ENCODE results near the gene CREBL2.
"Not testable (repeated sequence)": the region's sequence is repeated elsewhere in the genome, so short reads cannot be mapped to it uniquely, and the experiment has no call there.

Gene CREBL2

GRCh38 chr12:12648284-12648683 is 36.6 kb downstream of the CREBL2 start:
- Histone ChIP-seq H2AFZ (ENCODE audit: low read depth, low read length, severe bottlenecking) (no peak overlapping the region), H3K4me2 (ENCODE audit: low read depth, low read length, poor library complexity, severe bottlenecking) (no peak overlapping the region), H3K4me3 (ENCODE audit: insufficient read depth, low read length, poor library complexity, severe bottlenecking) (no peak overlapping the region), H3K9ac (ENCODE audit: low read length) (no peak overlapping the region), H3F3A (ENCODE audit: insufficient read depth) (no peaks in the 10 kb centered on the region), H3K79me2 (ENCODE audit: insufficient read depth, low read length) (no peaks in the 10 kb centered on the region), H4K20me1 (ENCODE audit: low read depth, low read length) (no peaks in the 10 kb centered on the region), H3K9me2 (replicated peaks; ENCODE audit: insufficient read depth, low read length) (no peaks in the 10 kb centered on the region), H3K27me3 (ENCODE audit: low read length) (no peaks in the 10 kb centered on the region), H3K9me3 (ENCODE audit: insufficient read depth, low read length) (peaks cover 3% of the 10 kb centered on the region; the same call in 1 of the 2 replicates), H3K36me3 (ENCODE audit: low read length) (no peaks in the 10 kb centered on the region), H3K27ac (ENCODE audit: low read depth, low read length) (no peak overlapping the region)
- no peak for TF ChIP-seq EZH2phosphoT487 (conservative IDR thresholded peaks at IDR 0.05; ENCODE audit: low read length)
- TF ChIP-seq CTCF (IDR thresholded peaks at IDR 0.05; ENCODE audit: insufficient read depth, low read length, poor library complexity, severe bottlenecking) = no peak

- Histone ChIP-seq H4K20me1 (ENCODE audit: low read depth, low read length) (no peaks in the 10 kb centered on the region), H3K9me3 (ENCODE audit: insufficient read depth, low read length) (peaks cover 3% of the 10 kb centered on the region; the same call in 1 of the 2 replicates), H3K4me3 (ENCODE audit: insufficient read depth, low read length, poor library complexity, severe bottlenecking) (no peak overlapping the region), H3K27ac (ENCODE audit: low read depth, low read length) (no peak overlapping the region), H3K9me2 (replicated peaks; ENCODE audit: insufficient read depth, low read length) (no peaks in the 10 kb centered on the region), H3F3A (ENCODE audit: insufficient read depth) (no peaks in the 10 kb centered on the region), H3K4me2 (ENCODE audit: low read depth, low read length, poor library complexity, severe bottlenecking) (no peak overlapping the region), H2AFZ (ENCODE audit: low read depth, low read length, severe bottlenecking) (no peak overlapping the region), H3K9ac (ENCODE audit: low read length) (no peak overlapping the region), H3K36me3 (ENCODE audit: low read length) (no peaks in the 10 kb centered on the region), H3K27me3 (ENCODE audit: low read length) (no peaks in the 10 kb centered on the region), H3K79me2 (ENCODE audit: insufficient read depth, low read length) (no peaks in the 10 kb centered on the region)
- TF ChIP-seq CTCF (IDR thresholded peaks at IDR 0.05; ENCODE audit: insufficient read depth, low read length, poor library complexity, severe bottlenecking) (no peak), EZH2phosphoT487 (conservative IDR thresholded peaks at IDR 0.05; ENCODE audit: low read length) (no peak)
Measured at GRCh38 chr12:12648951-12649650, 37.4 kb downstream of the CREBL2 start.

GRCh38 chr12:12651752-12652151 is 40.1 kb downstream of the CREBL2 start:
- Histone ChIP-seq H2AFZ (ENCODE audit: low read depth, low read length, severe bottlenecking) (no peak overlapping the region), H3K27me3 (ENCODE audit: low read length) (no peaks in the 10 kb centered on the region), H3K4me3 (ENCODE audit: insufficient read depth, low read length, poor library complexity, severe bottlenecking) (no peak overlapping the region), H3K79me2 (ENCODE audit: insufficient read depth, low read length) (no peaks in the 10 kb centered on the region), H3K4me2 (ENCODE audit: low read depth, low read length, poor library complexity, severe bottlenecking) (no peak overlapping the region), H3F3A (ENCODE audit: insufficient read depth) (no peaks in the 10 kb centered on the region), H3K9ac (ENCODE audit: low read length) (no peak overlapping the region), H3K9me2 (replicated peaks; ENCODE audit: insufficient read depth, low read length) (no peaks in the 10 kb centered on the region), H3K27ac (ENCODE audit: low read depth, low read length) (no peak overlapping the region), H3K36me3 (ENCODE audit: low read length) (no peaks in the 10 kb centered on the region), H3K9me3 (ENCODE audit: insufficient read depth, low read length) (peaks cover 3% of the 10 kb centered on the region; the same call in 1 of the 2 replicates), H4K20me1 (ENCODE audit: low read depth, low read length) (no peaks in the 10 kb centered on the region)
- TF ChIP-seq EZH2phosphoT487 (conservative IDR thresholded peaks at IDR 0.05; ENCODE audit: low read length) (no peak), CTCF (IDR thresholded peaks at IDR 0.05; ENCODE audit: insufficient read depth, low read length, poor library complexity, severe bottlenecking) (no peak)

GRCh38 chr12:12652704-12653103 is 41.0 kb downstream of the CREBL2 start:
- not testable (repeated sequence) for H3K9me3 ChIP-seq (ENCODE audit: insufficient read depth, low read length)

More at GRCh38 chr12:12652704-12653103, 41.0 kb downstream of the CREBL2 start:
- H3K4me2 ChIP-seq (ENCODE audit: low read depth, low read length, poor library complexity, severe bottlenecking); H4K20me1 ChIP-seq (ENCODE audit: low read depth, low read length); H3K4me3 ChIP-seq (ENCODE audit: insufficient read depth, low read length, poor library complexity, severe bottlenecking); H3F3A ChIP-seq (ENCODE audit: insufficient read depth); H3K27ac ChIP-seq (ENCODE audit: low read depth, low read length); H3K27me3 ChIP-seq (ENCODE audit: low read length); H3K9ac ChIP-seq (ENCODE audit: low read length); H2AFZ ChIP-seq (ENCODE audit: low read depth, low read length, severe bottlenecking); H3K79me2 ChIP-seq (ENCODE audit: insufficient read depth, low read length); H3K9me2 ChIP-seq (replicated peaks; ENCODE audit: insufficient read depth, low read length); H3K36me3 ChIP-seq (ENCODE audit: low read length): not testable (repeated sequence)

All from SU-DHL-6 (cell line).